HepG2 (cell line): ENCODE data around the gene LPIN3. TPM values are rescaled to one million over a fixed set of nuclear protein-coding genes. Genes with fewer than 3 reads are reported as not detected.

Source experiments
- ARNT2 ChIP-seq: sonication (generic); formaldehyde crosslinking; IDR thresholded peaks from 2 replicates; pipeline ENCODE4 v1.8.0; 2022; ENCODE audit warnings: mild to moderate bottlenecking, low read depth, missing genetic modification reagents, moderate library complexity
- BHLHE40 ChIP-seq: IDR thresholded peaks from 2 replicates; pipeline ENCODE4 v1.6.1; 2011; ENCODE audit warnings: low read length, improper control_type of control experiment
- DNMT1 ChIP-seq: sonication (generic); formaldehyde crosslinking; IDR thresholded peaks from 2 replicates; pipeline ENCODE4 v1.5.1; 2020; ENCODE audit warnings: mild to moderate bottlenecking, missing genetic modification reagents
- EHMT2 ChIP-seq: fragments of 200-600 bp; sonication (generic); IDR thresholded peaks from 2 replicates; pipeline ENCODE4 v1.7.0; 2017; ENCODE audit warnings: antibody characterized with exemption, low read depth, low read length, borderline replicate concordance
- ETV6 ChIP-seq: sonication (generic); formaldehyde crosslinking; conservative IDR thresholded peaks from 2 replicates; pipeline ENCODE4 v1.4.0; 2020; ENCODE audit warnings: missing genetic modification reagents
- MAF1 ChIP-seq: sonication (generic); formaldehyde crosslinking; IDR thresholded peaks from 2 replicates; pipeline ENCODE4 v1.5.0; 2020; ENCODE audit warnings: missing genetic modification reagents, borderline replicate concordance
- MIER3 ChIP-seq: IDR thresholded peaks from 2 replicates; pipeline ENCODE4 v1.6.1; 2016; ENCODE audit warnings: missing compliant biosample characterization, borderline replicate concordance
- NAIF1 ChIP-seq: sonication (generic); formaldehyde crosslinking; IDR thresholded peaks from 2 replicates; pipeline ENCODE4 v1.5.0; 2020; ENCODE audit warnings: mild to moderate bottlenecking, missing genetic modification reagents, borderline replicate concordance
- NFYB ChIP-seq: sonication (generic); formaldehyde crosslinking; IDR thresholded peaks from 2 replicates; pipeline ENCODE4 v1.4.0; 2020; ENCODE audit warnings: missing genetic modification reagents
- REXO4 ChIP-seq: sonication (generic); formaldehyde crosslinking; IDR thresholded peaks from 2 replicates; pipeline ENCODE4 v1.8.0; 2022; ENCODE audit warnings: missing genetic modification reagents, mild to moderate bottlenecking, borderline replicate concordance
- ZFP36L2 ChIP-seq: sonication (generic); formaldehyde crosslinking; IDR thresholded peaks from 2 replicates; pipeline ENCODE4 v1.4.0; 2020; ENCODE audit warnings: missing genetic modification reagents
- ZFP37 ChIP-seq: sonication (generic); formaldehyde crosslinking; IDR thresholded peaks from 2 replicates; pipeline ENCODE4 v1.4.0; 2020; ENCODE audit warnings: missing genetic modification reagents, borderline replicate concordance
- ZMYM2 ChIP-seq: sonication (generic); formaldehyde crosslinking; IDR thresholded peaks from 2 replicates; pipeline ENCODE4 v1.8.0; 2022; ENCODE audit warnings: mild to moderate bottlenecking, missing genetic modification reagents
- ZNF180 ChIP-seq: sonication (generic); formaldehyde crosslinking; IDR thresholded peaks from 2 replicates; pipeline ENCODE4 v1.4.0; 2020; ENCODE audit warnings: low read depth, missing genetic modification reagents, borderline replicate concordance
- ZNF225 ChIP-seq: sonication (generic); formaldehyde crosslinking; IDR thresholded peaks from 2 replicates; pipeline ENCODE4 v1.4.0; 2020; ENCODE audit warnings: mild to moderate bottlenecking, missing genetic modification reagents
- ZNF484 ChIP-seq: sonication (generic); formaldehyde crosslinking; IDR thresholded peaks from 2 replicates; pipeline ENCODE4 v1.5.1; 2020; ENCODE audit warnings: mild to moderate bottlenecking, low read depth, missing genetic modification reagents, borderline replicate concordance
- ZNF703 ChIP-seq: sonication (generic); formaldehyde crosslinking; IDR thresholded peaks from 2 replicates; pipeline ENCODE4 v1.5.1; 2020; ENCODE audit warnings: missing genetic modification reagents, mild to moderate bottlenecking, moderate library complexity, borderline replicate concordance
- ZNF782 ChIP-seq: sonication (generic); formaldehyde crosslinking; IDR thresholded peaks from 2 replicates; pipeline ENCODE4 v1.4.0; 2020; ENCODE audit warnings: missing genetic modification reagents, mild to moderate bottlenecking, borderline replicate concordance
- ZNF878 ChIP-seq: sonication (generic); formaldehyde crosslinking; IDR thresholded peaks from 2 replicates; pipeline ENCODE4 v1.8.1; 2023; ENCODE audit warnings: mild to moderate bottlenecking, missing genetic modification reagents, moderate library complexity
- polyA plus RNA-seq, 8 experiments: library from polyadenylated mRNA; depleted of rRNA in 3 of 8; stranded (reverse) in 7 of 8; unstranded in 1 of 8; fragments of >200 nt; fragmentation: Illumina TruSeq in 4 of 8; extraction: Trizol in 4 of 8; gene quantifications; 2 replicates each; pipeline versions ENCODE4 v1.2.1 to v1.2.3, GENCODE V29; 2011 to 2016; ENCODE audit warnings: low read depth in 4 of 8, missing spikeins in 1 of 8, mixed read lengths in 1 of 8; ENCODE audit not compliant: insufficient read depth in 1 of 8
- total RNA-seq, 5 experiments: library from RNA; depleted of rRNA; stranded (reverse); fragments of >200 nt; fragmentation: Illumina TruSeq; extraction: Trizol; gene quantifications; 2 replicates each; pipeline ENCODE4 v1.2.3, GENCODE V29; 2016; ENCODE audit warnings: low read depth in 1 of 5
- TF ChIP-seq, protein P1 (sequence below): sonication (generic); formaldehyde crosslinking; IDR thresholded peaks from 2 replicates; pipeline ENCODE4 v1.8.1; 2023; ENCODE audit warnings: mild to moderate bottlenecking, missing genetic modification reagents
- TF ChIP-seq, protein P2 (sequence below): sonication (generic); formaldehyde crosslinking; IDR thresholded peaks from 2 replicates; pipeline ENCODE4 v1.4.0; 2020; ENCODE audit warnings: missing genetic modification reagents
- TF ChIP-seq, protein P3 (sequence below): sonication (generic); formaldehyde crosslinking; IDR thresholded peaks from 2 replicates; pipeline ENCODE4 v1.5.1; 2020; ENCODE audit warnings: mild to moderate bottlenecking, moderate library complexity, missing genetic modification reagents
- TF ChIP-seq, protein P4 (sequence below): sonication (generic); formaldehyde crosslinking; IDR thresholded peaks from 2 replicates; pipeline ENCODE4 v1.8.0; 2023; ENCODE audit warnings: mild to moderate bottlenecking, missing genetic modification reagents

LPIN3 gene
- total and polyA plus RNA-seq, 2 of the 13 experiments (the other 11 are each of a cell fraction or from before 2014, with no cell fraction given) = 14.2 to 28.6 TPM

DNA sequence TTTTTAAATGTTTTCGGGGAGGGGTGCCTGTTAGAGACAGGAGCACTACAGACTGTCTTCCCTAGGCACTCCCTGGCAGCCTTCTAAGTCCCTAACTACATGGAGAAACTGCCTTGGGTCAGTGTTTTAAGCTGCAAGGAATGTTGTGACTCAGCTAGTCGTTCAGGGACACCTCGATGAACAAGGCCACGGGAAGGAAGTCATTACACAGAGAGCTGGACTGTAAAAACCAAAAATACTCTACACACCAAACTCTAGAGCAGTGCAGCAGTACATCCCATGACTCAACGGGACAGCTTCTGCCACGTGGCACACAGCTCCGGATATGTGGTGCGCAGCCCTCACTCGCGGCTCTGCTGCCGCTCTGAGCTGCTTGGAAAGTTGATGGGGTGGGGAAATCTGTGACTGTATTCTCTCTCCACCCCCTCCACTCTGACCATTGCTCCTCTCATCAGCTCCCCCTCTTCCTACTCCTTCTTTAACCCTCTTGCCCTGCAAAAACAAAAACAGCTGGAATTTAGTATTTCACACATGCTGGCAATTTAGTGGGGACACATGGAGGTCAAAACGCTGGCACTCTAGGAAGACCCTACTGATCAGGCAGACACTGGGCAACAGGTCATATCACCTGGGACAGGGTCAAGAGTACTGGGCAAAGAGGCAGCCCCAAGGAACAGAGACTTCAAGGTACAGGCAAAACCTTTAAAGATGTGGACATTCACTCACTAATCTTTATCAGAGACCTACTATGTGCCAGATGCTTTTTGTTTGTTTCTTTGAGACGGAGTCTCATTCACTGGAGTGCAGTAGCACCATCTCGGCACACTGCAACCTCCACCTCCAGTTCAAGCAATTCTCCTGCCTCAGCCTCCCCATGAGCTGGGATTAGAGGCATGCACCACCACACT lies 10.9 kb upstream of the LPIN3 start (continued):
- TF ChIP-seq, protein P1, sequence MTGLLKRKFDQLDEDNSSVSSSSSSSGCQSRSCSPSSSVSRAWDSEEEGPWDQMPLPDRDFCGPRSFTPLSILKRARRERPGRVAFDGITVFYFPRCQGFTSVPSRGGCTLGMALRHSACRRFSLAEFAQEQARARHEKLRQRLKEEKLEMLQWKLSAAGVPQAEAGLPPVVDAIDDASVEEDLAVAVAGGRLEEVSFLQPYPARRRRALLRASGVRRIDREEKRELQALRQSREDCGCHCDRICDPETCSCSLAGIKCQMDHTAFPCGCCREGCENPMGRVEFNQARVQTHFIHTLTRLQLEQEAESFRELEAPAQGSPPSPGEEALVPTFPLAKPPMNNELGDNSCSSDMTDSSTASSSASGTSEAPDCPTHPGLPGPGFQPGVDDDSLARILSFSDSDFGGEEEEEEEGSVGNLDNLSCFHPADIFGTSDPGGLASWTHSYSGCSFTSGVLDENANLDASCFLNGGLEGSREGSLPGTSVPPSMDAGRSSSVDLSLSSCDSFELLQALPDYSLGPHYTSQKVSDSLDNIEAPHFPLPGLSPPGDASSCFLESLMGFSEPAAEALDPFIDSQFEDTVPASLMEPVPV (CRISPR knock-in tag) = 0 out of 2 replicates have a peak, but pooled peaks have one; percentile 61
- TF ChIP-seq, protein P2, sequence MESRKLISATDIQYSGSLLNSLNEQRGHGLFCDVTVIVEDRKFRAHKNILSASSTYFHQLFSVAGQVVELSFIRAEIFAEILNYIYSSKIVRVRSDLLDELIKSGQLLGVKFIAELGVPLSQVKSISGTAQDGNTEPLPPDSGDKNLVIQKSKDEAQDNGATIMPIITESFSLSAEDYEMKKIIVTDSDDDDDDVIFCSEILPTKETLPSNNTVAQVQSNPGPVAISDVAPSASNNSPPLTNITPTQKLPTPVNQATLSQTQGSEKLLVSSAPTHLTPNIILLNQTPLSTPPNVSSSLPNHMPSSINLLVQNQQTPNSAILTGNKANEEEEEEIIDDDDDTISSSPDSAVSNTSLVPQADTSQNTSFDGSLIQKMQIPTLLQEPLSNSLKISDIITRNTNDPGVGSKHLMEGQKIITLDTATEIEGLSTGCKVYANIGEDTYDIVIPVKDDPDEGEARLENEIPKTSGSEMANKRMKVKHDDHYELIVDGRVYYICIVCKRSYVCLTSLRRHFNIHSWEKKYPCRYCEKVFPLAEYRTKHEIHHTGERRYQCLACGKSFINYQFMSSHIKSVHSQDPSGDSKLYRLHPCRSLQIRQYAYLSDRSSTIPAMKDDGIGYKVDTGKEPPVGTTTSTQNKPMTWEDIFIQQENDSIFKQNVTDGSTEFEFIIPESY = peak; percentile 74; the same call in 1 of the 2 replicates
- TF ChIP-seq ZNF878 (CRISPR knock-in tag) (no peak), EHMT2 (peak; percentile 21; the same call in 1 of the 2 replicates), MIER3 (CRISPR knock-in tag) (no peak), ZNF484 (CRISPR knock-in tag) (no peak), ZNF225 (CRISPR knock-in tag) (no peak), REXO4 (CRISPR knock-in tag) (no peak), ETV6 (CRISPR knock-in tag) (no peak), BHLHE40 (no peak), ZNF782 (CRISPR knock-in tag) (peak; percentile 52; the same call in 1 of the 2 replicates), MAF1 (no peak), ZMYM2 (CRISPR knock-in tag) (0 out of 2 replicates have a peak, but pooled peaks have one; percentile 14), ZNF703 (no peak), DNMT1 (CRISPR knock-in tag) (no peak), ZFP36L2 (CRISPR knock-in tag) (no peak), ZFP37 (CRISPR knock-in tag) (peak; percentile 77; the same call in 1 of the 2 replicates), NAIF1 (CRISPR knock-in tag) (no peak), ARNT2 (CRISPR knock-in tag) (peak; percentile 70), NFYB (CRISPR knock-in tag) (no peak), ZNF180 (CRISPR knock-in tag) (no peak)
- TF ChIP-seq, protein P3, sequence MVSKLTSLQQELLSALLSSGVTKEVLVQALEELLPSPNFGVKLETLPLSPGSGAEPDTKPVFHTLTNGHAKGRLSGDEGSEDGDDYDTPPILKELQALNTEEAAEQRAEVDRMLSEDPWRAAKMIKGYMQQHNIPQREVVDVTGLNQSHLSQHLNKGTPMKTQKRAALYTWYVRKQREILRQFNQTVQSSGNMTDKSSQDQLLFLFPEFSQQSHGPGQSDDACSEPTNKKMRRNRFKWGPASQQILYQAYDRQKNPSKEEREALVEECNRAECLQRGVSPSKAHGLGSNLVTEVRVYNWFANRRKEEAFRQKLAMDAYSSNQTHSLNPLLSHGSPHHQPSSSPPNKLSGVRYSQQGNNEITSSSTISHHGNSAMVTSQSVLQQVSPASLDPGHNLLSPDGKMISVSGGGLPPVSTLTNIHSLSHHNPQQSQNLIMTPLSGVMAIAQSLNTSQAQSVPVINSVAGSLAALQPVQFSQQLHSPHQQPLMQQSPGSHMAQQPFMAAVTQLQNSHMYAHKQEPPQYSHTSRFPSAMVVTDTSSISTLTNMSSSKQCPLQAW = peak; percentile 34; the same call in 1 of the 2 replicates
- TF ChIP-seq, protein P4, sequence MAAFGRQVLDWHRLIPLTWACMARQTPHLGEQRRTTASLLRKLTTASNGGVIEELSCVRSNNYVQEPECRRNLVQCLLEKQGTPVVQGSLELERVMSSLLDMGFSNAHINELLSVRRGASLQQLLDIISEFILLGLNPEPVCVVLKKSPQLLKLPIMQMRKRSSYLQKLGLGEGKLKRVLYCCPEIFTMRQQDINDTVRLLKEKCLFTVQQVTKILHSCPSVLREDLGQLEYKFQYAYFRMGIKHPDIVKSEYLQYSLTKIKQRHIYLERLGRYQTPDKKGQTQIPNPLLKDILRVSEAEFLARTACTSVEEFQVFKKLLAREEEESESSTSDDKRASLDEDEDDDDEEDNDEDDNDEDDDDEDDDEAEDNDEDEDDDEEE = 0 out of 2 replicates have a peak, but pooled peaks have one; percentile 22
